Stimulated activated CD4-positive, alpha-beta T cell treated with anti-CD3 and anti-CD28 coated beads, Interleukin-4, amount 100 ng/mL, for 48 hours (primary cell): ENCODE results near the gene DNAJC15.

Source experiments
- DNase-seq, 2 donors: peaks; one replicate each; pipeline ENCODE4 v3.0.0-alpha.2; 2020; ENCODE audit warnings: low read depth in 2 of 2

The DNAJC15 gene

GRCh38 chr13:43083750-43084149, 60.4 kb downstream of the DNAJC15 start:
- DNase-seq, result no peak

- DNase-seq, result no peak
These were observed 62.2 kb downstream of the DNAJC15 start for GRCh38 chr13:43085545-43085944.

DNA sequence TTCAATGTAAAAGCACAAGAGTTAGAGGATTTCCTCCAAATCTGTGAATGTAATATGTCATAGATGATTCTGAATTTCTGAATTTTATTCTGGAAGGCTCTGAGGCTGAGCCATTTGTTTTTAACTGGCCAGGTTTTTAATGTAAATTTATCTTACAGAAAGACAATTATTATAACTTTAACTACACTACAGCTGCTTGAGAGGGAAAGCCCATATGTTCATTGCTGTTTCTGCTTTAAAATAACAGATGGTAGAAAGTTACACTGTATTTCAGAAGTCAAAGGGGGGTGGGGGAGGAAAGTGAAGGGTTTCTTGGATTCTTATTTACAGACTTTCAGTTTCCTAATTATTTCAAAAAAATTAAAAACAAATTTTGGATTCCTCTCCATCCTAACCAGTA, 62.8 kb downstream of the DNAJC15 start:
- DNase-seq, result no peak

DNA sequence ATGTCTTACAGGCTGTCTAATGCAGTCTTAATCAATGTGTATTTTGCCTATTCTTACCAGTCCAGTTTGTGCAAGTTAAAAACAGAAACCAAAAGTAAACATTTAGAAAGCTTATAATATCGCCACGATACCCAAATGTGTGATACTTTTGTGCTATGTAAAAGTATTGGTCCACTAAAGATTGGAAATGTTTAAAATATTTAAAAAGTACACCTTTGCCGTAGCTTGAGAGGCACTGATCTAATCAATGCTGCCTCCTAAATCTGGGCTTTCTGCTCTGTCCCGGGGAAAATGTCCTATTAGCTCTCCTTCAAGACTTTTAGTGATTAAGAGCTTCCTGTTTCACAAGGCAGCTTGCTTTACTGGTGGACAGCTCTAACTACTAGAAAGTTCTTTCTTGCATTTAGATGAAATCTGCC, 64.7 kb downstream of the DNAJC15 start:
- no peak for DNase-seq

GRCh38 chr13:43089912-43090498, 66.6 kb downstream of the DNAJC15 start:
- DNase-seq, result no peak

GRCh38 chr13:43094901-43095300, 71.5 kb downstream of the DNAJC15 start:
- no peak for DNase-seq

GRCh38 chr13:43095771-43096719, 72.7 kb downstream of the DNAJC15 start:
- no peak for DNase-seq

GRCh38 chr13:43100667-43101066, 77.3 kb downstream of the DNAJC15 start:
- DNase-seq, result no peak

DNA sequence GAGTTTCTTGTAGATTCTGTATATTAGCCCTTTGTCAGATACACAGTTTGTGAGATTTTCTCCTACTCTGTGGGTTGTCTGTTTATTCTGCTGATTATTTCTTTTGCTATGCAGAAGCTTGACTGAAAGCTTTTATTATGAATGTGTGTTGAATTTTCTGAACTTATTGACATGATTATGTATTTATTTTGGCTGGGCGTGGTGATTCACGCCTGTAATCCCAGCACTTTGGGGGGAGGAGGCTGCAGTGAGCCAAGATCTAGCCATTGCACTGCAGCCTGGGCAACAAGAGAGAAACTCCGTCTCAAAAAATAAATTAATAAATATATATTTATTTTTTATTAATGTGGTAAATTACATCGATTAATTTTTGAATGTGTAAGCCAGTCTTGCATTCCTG, 78.9 kb downstream of the DNAJC15 start:
- DNase-seq, result no peak

DNA sequence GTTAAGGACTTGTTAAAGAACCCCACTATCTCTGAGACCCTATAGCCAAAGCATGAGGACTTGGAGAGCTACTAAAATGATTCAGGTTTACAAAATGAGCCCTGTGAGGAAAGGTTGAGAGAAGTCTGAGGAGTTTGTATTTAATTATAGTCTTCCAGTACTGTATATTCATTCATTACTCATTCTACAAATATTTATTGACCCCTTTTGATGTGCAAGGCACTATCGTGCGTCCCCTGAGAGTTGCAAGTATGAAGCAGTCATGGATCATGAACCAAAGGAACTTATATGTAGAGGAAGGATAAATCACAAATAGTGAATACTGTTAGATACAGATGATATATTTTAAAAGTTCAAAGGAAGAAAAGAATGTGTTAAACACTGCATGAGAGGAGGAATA, 84.4 kb downstream of the DNAJC15 start:
- DNase-seq, result no peak

- DNase-seq, result no peak
These were observed 86.7 kb downstream of the DNAJC15 start for GRCh38 chr13:43110036-43110435.

- no peak for DNase-seq
These were observed 87.3 kb downstream of the DNAJC15 start for GRCh38 chr13:43110658-43111057.

GRCh38 chr13:43111559-43112400, 88.4 kb downstream of the DNAJC15 start:
- no peak for DNase-seq

DNA sequence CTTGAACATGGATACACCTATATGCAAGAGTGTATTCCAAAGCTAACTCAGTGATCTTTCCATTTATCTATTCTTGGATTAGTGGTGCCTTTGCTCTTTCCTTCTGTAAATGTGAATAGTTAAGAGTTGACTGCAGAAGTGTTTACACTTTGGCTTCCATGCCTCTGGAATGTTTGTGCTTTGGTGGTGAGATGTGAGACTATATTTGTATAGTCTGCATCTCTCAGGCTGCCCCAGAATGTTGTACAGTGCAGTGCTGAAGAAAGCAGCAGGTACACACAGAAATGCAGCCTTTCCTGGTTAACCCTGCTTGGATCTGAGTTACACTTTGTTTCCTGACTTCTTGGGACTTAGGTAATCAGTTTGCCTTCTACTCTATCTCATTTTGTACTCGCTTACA, 90.2 kb downstream of the DNAJC15 start:
- no peak for DNase-seq

DNA sequence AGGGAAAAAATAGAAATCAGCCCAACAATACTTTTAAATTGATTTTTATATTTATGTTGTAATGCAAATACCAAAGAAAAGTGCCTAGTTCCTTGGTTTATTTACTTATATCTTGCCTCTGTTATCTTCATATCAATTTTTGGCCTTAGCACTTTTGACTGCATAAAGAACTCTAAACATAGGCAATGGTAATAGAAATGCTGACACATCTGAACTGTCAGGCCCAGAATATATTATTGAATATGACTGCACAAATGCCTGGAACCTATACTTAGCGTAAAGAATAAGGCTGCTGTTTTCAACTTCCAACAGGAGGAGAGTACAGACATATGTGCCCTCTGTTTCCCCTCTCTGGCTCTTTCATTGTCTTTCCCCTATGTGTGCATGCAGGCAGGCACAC, 91.1 kb downstream of the DNAJC15 start:
- DNase-seq, result no peak

GRCh38 chr13:43115141-43115540, 91.8 kb downstream of the DNAJC15 start:
- no peak for DNase-seq

GRCh38 chr13:43116242-43116641, 92.9 kb downstream of the DNAJC15 start:
- no peak for DNase-seq

DNA sequence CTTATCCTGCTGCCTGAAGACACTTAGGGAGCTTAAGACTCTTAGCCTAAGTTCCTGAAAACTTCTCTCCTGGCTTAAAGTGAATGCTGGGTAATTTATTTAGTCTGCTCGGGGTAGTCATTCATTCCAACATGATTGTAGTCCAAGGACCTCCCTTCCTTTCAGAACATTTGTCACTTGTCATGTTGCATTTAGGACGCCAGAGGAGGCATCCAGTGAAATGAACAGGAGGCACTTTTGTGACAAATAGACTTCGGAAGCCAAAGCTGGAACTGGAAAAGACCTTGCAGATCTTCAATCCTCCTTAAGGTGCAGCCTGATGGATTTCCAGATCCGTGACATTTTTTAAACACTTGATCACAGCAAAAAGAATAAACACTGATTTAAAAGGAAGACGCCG, 95.1 kb downstream of the DNAJC15 start:
- DNase-seq, result no peak

DNA sequence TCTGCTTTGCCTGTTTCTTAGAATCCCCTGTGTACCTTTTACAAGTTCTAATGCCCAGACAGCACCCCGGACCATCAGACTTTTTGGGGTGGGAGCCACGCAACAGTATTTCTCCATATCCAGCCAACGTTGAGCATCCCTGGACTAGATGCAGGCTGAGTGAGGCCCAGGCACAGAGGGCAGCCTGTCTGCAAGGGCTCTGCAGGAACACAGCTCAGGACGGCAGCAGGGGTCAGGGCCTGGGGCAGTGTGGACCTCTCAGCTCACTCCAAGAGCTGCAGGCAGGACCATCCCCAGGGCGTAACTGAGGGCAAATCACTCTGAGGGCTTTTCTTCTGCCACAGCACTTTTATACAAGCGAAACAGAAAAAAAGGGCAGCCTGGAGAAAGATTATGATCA, 95.8 kb downstream of the DNAJC15 start:
- no peak for DNase-seq

DNA sequence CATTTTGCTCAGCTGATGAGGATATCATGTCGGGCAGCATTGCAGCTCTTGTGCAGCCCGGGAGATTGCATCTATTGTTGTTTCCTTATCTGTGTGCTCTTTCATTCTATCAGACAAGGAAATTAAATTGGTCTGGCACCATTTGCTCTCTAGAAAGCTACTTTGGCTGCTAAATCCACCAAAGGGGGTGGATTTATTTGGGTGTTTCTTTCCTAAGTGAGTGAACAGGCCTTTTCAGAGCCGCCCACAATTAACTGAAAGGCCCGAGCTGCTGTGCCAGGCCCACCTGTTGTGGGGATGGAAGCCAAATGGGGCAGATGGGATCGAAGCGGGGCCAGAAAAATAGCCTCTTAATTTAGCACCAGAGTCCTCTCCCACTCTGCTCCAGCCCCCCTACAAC, 99.4 kb downstream of the DNAJC15 start:
- no peak for DNase-seq

- no peak for DNase-seq
These were observed 100.5 kb downstream of the DNAJC15 start for GRCh38 chr13:43123856-43124255.

DNA sequence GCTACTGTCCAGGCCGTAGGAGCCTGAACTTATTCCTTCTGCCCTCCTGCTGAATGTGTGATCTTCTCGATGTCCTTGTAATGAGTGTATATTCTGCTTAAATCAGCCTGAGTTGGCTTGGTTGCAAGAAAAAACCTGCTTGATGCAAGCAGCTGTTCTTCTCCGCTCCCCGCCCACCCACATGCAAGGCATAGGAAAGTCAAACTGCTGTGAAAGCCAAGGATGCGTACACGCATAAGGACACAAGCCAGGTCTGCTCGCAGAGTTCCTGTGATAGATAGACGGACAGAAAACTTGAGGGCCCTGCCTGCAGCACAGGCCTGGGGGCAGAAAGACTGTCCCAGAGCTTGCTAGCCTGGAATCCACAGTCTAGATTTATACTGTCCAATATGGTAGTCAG, 101.1 kb downstream of the DNAJC15 start:
- no peak for DNase-seq
